HPDE6-E6E7 (cell line): ENCODE data around the gene ATF3.

Source experiments
- DNase-seq: peaks from one replicate; pipeline ENCODE4 v3.0.0; 2011; ENCODE audit warnings: missing footprints; ENCODE audit errors: extremely low spot score

ATF3 gene

DNA sequence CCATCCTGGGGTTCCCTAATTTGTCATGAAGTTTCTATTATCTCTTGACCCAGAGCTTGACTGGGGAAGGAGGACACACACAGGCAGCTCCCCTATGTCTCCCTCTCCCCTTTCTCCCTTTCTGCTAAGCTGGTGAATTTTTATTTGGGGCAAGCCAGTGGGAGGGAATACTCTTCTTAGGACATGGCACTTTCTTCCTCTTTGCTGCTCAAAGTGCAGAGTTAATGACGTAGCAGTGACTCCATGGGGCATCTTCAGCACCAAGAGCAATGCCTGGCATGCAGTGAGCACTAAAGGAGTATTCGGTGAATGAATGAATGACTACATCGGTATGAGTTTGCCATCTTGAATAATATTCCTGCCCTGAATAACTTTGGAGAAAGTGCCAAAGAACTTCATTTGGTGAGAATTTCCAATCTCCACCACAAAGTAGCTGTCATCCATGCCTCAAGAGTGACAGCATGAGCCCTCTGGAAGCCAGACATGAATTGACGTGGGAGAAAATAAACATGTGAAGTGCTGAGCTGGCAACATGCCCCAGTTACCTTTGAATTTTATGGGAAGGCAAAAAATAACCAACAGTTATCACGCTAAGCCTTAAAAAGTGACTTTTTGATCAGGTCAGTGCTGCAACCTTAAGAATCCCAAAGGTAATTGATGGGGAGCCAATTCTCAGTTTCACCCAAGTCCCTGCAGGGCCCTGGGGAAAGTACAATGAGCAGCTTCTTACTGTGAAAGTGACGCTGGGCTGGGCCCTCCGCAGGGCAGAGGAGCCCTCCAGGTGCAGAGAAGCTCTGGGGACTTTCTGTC is 22.1 kb upstream of the ATF3 start:
- DNase-seq: no peak

DNA sequence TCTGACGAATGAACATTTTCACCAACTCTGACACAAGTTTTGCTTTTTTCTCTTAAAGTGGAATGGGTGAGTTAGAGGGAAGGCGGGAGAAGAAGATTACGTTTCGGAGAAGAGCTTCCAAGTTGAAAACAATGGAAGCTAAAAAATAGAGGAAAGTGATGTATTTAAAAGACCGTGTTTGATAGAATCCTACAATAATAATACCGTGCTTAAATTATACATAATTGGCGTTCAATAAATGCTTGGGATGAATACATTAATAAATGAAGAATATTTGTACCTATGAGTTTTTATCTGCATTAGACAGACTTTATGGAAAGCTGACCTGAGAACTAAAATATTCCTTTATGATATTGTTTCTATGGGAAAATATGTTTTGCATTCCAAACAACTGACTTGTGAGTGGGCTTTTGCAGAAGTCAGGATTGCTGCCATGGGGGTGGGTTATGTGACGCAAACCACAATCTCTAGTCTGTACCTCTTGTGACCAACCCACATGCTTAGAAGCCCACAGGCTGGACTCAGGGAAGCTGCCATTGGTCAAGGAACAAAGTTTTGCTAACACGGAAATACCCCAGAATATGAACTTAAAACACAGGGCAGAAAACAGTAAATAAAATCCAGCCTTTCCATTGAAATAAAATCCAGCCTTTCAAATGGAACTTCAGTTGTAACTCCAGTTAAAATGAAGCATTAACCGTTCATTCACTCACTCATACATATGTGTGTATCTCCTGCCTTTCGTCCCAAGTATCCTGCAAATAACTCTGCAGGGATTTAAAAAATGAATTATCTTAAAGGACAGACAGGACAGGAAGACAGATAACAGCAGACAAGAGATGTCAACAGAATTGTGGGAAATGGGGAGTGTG is 21.3 kb upstream of the ATF3 start:
- DNase-seq: no peak

DNA sequence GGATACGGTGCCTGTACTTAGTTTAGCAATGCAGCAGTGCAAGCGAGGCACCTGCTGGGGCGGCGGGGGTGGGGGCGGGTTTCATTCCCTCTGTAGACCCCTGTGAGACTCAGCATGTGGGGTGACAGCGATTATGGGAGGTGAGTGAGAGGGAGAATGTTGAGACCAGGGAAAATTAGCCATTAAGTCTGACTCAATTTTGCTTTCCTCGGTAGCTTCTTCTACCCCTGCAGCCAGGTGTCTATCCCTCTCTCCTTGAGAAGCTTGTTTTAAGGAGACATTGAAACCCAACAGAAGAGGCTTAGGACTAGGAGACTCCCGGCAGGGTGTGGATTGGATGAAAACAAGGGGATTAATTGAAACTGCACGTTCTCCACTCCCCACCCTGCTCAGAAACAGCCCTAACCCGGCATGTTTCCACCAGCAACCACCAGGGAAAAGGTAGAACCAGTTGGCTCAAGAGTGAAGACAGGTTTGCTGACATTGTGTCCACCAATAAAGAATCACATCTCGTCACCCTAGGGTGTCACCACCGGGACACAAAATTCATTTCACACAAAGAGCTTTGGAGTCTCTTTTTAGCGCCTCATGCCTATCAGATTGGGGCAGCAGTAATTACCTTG is 20.6 kb upstream of the ATF3 start:
- DNase-seq: no peak

DNA sequence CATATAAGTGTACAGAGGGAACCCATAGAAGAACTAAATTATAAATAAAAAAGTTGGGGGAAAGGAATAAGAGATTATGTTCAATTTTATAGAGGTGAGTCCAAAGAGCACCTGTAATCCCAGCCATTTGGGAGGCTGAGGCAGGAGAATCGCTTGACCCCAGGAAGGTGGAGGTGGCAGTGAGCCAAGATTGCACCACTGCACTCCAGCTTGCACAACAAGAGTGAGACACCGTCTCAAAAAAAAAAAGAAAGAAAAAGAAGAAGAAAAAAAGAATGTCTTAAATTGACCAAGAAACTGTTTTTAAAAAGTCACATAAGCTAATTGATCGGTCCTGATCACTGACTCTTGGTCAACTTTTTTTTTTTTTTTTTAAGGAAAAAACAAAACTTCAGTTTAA is 19.1 kb upstream of the ATF3 start:
- DNase-seq: no peak

DNA sequence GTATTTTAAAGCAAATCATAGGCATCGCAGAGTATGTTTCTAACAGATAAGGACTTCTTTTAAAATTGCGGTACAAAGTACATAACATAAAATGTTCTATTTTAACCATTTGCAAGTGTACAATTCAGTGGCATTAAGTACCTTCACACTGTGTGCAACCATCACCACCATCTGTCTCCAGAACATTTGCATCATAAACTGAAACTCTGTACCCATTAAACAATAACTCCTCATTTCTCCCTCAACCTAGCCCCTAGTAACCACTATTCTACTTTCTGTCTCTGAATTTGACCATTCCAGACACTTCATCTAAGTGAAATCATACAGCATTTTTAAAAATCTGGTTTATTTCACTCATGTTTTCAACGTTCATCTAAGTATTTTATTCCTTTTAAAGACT is 16.6 kb upstream of the ATF3 start:
- DNase-seq: no peak

DNA sequence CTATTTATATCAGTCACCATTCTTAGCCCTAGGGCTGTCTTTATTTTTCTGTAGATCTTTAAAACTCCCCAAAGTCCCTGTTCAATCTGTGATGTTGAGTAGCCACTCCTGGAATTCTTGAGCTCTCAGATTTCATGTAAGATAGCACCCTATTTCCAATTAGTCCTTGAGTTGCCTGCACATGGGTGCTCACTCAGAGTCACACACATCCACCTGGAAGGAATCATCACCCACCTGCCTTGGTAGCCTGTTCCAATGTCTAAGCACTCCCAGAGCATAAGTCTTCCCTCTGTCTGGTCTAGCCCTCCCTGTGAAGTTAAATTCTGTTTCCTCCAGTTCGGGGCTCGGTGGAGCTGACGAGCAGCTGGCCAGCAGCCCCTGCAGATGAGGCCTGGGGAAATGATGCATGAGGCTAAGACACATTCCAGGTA is 14.7 kb upstream of the ATF3 start:
- no peak for DNase-seq

DNA sequence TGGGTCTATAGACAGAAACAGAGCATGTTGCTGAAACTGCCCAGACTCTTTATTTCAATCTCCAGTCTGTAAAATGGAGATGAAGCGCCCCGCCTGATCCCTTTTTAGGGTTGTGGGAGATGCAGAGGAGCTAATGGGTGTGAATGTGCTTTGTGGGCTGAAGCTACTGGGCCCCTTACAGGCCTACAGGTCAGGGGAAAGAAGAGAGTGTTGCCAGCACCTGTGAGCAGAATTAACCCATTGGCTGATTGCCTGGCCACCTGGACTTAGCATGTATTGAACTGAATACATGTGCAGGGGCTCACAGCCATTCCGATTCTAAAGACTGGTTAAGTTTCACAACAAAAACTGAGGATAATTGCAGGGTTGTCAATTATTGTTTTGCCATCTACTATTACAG is 13.9 kb upstream of the ATF3 start:
- DNase-seq: no peak

DNA sequence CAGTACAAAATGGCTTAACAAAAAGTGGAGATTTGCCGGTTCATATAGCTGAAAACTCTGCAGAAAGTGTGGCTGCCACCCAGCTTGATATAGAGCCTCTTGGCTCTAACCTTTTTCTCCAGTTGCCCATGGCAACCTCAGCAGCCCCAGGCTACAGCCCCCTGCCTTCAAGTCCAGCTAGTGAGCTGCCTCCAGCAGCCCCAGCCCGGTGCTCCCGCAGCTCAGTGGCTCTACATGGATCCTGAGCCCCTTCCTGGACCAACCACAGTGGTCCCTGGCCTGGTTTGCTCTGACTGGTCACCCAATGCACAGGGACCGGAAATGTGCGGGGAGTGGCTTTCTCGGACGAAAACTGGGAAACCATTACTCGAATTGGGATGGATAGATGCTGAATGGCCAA is 13.3 kb upstream of the ATF3 start:
- no peak for DNase-seq

DNA sequence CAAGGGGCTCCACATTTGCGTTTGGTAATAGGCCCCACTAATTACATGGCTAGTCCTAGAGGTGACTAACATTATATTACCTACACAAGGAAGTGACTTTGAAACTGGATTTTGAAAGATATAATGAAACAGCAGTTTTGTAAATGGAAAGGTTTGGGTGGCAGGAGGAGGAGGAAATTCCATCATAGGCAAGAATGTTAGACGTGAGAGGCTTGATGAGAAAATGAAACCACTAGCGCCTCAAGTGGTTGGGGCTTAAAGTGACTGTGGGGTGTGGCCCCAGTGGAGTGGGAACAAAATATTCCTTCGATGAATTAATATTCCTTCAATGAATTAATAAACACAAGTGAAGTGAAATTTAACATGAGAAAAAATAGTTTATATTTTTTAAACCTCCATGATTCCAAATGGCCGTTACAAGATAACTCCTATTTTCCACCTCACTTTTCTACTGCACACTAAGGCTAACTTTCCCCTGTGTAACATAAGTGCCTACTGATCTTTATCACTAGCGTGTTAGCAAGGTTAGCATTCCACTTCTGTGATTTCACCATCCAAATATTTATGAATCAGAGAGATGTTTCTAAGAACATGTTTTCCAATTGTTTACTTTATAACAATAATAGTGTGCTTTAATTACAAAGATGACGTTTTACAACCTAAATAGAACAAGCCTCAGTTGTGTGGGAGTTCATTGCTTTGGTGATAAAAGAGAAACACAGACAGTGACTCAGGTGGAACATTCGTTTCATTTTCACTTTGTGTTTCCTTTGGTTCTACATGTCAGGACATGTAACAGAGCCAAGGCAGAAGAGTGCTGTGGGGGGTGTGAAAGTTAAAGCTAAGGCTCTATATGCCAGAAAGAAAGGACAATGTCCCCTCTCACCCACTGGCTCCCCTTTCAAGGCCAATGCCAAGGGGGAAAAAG is 12.5 kb upstream of the ATF3 start:
- peak; percentile 92 for DNase-seq

DNA sequence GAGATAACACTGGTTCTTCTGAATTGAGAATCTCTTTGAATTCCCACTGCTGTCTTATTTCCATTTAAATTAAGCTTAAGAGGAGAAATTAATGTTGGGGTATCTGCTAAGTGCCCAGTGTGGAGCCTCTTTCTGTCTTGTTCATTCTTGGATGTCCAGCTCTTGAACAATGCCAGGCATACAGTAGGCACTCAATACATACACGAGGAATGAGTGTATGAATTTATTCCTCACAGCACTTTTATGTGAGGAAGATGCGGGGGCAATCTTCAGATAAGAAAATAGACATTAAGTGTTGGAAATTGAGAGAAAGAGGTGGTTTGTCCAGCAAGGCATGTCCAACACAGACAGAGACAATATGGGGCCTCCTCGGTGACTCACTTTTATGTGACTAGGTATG is 11.8 kb upstream of the ATF3 start:
- no peak for DNase-seq

DNA sequence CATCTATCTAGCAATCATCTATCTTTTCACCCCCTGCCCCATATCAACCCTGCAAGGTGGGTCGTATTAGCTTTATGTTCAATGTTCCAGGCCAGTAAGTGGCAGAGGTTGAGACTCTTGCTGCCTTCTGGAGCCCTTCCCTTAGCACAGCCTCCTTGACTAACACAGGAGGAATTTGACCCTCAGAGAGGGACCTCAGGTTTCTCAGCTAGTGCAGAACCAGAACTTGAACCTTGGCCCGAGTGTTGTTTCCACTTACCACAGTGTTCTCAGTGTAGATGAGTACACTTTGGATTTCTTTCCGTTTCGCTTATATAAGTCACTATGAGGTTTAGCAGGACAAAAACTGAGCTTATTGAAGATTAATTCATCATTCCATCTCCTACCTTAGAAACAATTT is 11.1 kb upstream of the ATF3 start:
- DNase-seq: no peak

DNA sequence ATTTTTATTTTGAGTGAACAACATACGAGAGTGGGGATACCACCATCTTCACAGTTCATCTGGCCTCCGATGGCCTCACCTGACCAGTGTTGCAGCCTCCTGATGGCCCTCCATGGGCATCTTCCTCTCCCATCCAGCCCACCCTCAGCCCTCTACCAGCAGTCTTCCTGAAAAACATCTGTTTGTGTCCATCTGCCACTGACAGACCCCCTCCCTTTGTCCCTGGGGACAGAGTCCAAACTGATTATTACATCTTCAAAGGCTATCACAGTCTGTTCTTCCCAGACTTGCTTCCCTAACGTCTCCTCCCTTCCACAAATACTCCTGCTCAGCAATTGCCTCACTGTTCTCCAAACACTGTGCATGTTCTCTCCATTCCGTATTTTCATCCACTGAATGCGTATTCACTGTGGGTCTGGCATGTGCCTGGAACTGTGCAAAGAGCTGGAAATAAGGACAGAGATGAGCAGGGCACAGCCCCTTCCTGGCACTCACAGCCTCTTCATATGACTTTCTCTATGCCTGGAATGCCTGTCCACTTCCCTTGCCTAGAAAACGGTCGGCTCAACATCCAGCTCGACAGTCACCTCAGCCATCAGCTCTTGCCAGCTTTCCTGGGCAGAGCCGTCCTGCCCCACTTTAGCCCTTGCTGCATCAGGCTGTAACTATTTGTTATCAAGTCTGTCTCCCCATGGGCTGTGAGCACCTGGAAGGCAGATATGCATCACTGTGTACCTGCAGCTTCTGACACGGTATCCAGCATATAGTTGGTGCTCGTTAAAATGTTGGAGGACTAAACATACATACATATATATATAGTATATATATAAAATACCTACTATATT is 8.3 kb upstream of the ATF3 start:
- no peak for DNase-seq

DNA sequence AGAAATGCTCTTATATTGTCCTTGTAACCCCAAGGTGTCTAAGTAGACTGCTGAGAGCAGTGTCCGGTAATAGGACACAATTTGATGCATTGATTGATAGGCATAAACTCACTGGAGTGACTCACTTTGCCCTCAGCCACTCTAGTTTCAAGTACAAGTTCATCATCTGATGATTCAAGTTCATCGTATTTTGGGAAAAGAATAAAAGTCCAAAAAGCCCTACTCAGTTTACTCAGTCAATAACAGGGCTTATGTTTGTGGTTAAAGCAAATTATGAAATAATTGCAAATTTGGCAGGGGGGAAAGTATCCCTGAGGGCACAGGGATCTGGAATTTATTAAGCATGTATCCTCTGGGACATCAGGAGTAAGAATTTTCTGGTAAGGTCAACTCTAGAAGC is 7.6 kb upstream of the ATF3 start:
- DNase-seq: no peak

DNA sequence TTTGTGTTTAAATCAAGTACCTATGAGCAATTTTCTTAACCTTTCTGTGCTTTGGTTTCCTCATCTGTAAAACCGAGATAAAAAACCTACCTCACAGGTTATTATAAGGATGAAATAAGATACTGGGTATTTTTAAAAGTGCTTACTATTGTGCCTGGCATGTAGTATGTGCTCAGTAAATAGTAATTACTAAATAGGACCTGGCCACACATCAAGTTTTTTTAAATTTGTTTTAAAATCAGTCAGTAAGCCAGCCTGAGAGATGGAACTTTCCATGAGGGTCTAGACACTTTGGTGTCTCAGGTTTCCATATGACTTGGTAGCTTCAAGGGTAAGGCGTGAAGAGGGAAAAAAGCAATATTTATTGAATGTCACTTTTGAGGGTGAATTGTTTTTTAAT is 7.0 kb upstream of the ATF3 start:
- DNase-seq: no peak

DNA sequence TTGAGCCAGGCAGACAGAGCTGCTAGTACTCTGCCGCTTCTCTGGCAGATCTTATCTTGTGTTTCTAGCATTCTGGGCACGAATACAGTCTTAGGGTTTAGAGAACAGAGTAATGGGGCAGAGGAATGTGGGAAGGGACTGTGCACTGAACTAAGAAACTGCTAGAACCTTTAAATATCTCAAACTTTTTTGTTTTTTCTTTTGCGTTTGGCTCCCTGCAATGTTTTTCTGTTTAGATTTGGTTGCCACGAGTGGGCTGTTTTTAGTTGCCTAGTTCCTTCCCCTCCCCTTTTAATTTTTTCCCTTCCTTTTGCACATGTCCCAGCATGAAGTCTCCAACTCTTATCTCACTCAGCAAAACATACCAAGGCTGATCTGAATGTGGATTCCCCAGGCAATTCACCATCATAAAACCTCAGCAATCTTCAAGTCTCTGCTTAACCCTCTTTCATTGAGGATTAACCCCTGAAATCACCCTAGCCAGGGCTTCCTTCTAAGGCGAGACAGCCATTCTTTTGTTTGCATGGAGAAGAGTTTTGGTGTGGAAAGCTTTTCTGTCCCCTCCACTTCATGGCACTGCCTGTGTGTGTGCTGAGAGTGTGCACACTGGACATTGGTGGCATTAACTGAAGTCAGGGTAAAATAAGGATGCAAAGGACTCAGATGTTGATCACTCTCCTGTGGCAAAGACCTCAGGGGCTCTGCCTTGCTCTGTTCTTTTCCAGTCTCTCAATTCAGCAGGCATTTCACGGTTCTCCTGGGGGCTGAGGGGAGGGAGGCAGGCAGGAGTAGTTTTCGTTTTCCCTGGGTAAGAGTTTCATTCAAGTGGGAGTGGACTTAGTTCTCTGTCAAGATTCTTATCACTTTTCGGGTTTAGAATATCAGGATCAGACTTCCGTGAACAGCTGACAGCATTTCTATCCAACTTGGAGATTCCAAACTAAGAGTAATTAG is 2.8 kb upstream of the ATF3 start:
- DNase-seq: no peak

DNA sequence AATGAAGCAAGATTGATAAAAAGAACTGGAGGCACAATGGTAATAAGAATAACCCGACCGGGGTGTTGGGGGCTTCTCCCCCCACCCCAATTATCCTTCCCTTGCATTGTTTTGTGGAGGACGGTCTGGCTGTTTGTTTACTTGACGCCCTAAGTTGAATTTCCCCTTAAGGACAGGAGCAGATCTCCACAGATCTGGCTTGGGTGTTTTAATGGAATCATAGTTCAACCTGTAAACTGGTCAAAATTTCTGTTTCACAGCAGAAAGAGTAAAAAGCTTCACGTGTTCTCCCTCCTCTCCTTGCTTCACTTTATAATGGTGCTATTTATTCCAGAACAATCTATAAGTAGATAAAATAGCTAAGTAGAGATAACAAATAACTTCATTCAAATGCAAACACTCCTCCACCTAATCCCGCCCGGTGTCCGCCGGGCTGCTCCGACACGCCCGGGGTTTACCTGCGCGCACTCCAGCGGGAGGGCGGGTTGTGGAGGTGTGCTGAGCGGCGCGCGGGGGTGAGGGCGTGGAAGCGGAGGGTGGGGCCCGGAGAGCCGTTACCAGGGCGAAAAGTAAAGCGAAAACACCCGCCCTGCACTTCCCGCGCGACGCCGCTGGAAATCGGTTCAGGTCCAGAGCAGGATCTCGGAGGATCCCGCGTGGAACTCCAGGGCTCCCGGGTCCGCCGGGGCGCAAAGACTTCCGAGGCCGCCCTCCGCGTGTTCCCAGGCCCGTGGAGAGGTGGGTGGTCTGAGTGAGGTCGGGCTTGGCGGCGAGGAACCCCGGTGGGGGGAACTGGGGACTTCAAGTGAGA is 2.0 kb upstream of the ATF3 start:
- DNase-seq: no peak

DNA sequence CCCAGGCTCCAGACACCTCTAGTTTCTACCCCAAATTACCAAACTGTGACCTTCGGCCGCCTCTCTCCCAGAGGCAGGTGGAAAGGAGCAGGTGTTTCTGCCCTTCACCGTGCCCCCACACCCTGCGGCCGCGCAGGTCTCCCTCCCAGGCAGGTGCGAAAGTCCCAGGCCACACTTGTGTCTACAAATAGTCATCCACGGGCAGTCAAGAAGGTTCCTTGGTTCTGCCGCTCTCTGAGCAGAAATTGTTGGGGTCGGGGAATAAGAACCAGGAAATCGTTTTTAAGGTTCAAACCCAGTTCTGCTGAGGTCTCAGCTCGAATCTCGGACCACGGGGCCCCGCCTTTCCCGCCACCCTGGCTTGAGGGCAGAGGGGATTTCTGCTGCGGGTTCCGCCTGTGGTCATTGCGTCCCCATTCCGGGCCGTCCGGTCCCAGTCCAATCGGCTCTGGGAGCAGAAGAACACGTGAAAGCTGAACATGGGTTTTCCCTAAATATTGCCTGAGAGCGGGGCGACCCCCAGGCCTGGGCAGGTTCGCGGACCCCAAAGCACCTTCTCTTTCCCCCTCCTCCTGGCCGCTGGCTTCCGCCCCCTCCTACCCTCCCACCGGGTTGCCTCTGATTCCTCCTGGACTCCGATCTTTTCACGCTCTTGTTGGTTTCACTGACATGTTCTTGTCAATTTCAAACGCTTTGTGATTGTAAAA is 1.2 kb upstream of the ATF3 start:
- DNase-seq: no peak

DNA sequence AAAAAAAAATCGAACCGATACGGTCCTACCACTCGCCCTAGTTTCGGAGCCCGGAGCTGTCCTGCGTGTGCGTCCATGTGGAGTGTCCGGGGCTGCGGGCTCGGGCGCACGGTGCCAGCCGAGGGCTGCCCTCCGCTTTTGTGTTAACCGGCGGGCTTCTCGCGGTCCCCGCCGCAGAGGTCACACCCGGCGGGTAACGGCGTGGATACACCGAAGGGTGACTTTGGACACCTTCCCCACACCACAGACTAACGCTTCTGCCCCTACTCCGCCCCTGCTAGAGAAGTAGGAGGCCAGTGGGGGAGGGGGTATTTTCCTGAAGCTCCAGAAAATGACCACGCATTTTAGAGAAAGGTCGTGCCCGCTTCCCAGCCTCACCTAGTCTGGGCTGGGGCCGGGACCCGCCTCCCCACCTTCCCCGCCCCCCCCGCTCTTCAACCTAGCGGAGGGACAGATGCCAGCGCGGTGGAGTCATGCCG is 609 bp upstream of the ATF3 start:
- no peak for DNase-seq
